ENCODE measurements around the gene SEMA5B.
A peak's percentile ranks its signal among the peaks of the same experiment; 100 is the strongest.

The SEMA5B gene

DNA sequence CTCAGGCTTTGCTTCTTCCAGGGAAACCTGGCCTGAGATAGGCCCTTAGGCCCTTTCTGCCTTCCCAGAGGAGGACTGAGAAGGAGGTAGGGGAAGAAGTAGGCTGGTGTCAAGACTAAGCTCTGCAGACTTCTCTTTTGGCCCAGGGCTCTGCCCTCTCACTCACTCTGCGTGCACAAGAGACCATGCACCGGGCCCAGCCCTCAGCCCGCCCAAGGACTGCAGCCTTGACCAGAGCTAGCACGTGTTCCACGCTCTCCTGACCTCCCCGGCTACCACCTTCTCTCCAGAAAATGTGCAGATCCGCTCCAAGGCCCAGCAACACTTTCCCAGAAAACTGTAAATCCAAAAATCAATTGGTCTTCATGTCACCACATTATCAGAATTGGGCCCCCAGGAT, 59.8 kb downstream of the SEMA5B start:
- no peak for DNase-seq

DNA sequence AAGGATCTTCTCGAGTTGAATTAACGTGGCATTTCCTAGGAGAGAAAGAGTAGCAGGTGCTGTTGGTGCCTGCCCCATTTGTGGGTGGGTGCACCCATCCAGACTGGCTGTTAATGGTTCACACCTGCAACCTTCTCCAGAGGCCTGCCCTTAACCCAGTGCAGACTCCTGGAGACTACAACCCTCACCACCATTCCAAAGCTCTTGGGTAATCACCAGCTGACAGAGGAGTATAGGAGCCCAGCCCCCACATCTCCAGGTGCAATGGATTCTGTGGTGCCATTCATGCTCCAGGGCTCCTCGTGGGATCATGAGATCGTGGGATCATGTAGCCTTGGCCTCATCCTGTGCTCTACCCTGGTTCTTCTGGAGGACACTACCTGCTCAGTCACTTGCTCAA, 60.2 kb downstream of the SEMA5B start:
- DNase-seq, result no peak

DNA sequence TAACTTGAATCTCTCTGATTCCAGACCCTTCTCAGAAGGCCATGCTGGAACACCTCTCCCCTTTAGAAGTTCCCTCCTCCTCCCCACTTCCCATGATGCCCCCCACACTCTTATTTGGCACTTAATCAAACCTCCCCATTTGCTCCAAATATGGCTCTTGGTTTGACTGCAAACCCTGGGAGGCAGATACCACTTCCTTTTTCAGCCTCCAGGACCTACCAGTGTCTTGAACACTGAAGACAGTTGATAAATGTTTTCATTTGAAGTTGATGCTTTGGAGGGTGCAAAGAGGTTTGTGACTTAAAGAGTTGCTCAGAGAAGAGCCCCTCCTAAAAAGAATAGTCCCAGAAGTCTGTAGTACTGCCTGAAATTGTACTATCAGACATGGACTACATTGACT, 61.5 kb downstream of the SEMA5B start:
- no peak for DNase-seq

DNA sequence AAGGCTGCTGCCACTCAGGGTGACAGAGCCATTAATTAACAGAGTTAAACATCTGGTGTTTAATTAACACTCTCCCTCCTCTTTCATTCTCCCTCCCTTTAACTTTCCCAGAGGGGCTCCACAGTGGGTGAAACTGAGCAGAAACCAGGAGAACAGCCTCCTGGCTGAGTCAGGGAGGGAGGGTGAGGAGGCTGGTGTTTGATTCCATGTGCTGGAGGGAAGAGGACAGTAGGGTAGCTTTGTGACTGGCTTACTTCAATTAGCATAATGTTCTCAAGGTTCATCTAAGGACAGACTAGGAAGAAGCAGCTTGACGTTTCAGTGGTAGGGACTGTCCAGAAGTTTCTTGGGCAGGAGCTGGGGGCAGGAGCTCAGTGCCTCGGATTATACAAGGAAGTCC, 62.8 kb downstream of the SEMA5B start:
- no peak for DNase-seq

DNA sequence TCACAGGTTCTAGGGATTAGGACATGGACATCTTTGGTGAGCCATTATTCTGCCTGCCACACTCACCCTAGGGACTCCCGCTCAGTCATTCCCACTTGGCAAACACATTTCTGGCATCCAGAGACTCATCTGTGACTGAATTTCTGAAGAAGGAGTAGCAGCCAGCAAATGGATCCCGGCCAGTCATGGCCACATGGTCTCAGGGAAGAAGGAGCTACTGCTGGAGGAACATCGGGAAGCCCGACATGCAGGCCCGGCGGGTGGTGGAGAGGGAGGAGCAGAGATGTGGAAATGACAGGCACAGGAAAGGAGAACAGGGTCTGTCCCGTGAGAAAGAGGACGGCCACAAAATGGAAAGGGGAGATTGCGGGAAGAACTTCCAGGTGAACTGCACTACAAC, 65.4 kb downstream of the SEMA5B start:
- DNase-seq, result no peak

DNA sequence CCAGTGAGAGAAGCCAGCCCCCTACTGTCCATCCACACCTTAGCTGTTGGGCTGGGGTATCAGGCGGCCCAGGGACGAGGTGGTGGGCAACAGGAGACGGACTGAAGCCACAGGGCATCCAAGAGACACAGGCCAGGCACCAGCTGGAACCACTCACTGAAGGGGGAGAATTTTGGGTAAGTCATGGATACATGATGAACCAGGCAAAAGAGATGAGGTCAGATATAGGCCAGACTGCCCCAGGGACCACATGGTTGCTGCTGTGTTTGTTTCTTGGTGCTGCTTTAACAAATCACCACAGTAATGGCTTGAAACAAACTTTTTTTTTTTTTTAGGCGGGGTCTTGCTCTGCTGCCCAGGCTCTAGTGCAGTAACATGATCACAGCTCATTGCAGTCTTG, 66.4 kb downstream of the SEMA5B start:
- DNase-seq, result no peak

DNA sequence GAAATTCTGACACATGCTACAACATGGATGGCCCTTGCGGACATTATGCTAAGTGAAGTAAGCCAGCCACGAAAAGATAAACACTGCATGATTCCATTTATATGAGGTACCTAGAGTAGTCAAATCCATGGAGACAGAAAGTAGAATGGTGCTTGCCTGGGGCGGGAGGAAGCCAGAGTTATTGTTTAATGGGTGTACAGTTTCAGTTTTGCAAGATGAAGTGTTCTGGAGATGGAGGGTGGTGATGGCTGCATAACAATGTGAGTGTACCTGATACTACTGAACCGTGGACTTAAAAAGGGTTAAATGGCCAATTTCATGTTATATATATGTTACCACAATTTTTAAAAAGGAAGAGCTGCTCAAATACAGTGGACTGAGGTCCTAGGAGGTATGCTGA, 66.9 kb downstream of the SEMA5B start:
- no peak for DNase-seq

DNA sequence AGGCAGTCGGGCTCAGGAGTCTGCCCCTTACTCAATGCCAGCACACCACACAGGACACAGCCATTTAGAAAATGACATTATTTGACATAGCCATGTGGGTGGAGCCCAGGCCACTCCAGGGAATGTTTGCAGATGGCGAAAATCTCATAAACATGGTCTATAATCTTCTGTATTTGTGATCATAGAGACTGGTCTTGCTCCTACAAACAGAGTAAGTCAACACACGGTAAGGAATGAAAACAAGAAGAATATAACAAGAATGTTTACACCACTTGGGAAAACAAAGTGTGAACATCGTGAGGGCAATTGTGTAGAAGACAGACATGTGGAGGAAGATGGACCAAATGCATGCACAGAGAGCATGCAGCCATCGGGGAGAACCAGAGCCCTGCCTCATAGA, 68.2 kb downstream of the SEMA5B start:
- DNase-seq, result no peak

DNA sequence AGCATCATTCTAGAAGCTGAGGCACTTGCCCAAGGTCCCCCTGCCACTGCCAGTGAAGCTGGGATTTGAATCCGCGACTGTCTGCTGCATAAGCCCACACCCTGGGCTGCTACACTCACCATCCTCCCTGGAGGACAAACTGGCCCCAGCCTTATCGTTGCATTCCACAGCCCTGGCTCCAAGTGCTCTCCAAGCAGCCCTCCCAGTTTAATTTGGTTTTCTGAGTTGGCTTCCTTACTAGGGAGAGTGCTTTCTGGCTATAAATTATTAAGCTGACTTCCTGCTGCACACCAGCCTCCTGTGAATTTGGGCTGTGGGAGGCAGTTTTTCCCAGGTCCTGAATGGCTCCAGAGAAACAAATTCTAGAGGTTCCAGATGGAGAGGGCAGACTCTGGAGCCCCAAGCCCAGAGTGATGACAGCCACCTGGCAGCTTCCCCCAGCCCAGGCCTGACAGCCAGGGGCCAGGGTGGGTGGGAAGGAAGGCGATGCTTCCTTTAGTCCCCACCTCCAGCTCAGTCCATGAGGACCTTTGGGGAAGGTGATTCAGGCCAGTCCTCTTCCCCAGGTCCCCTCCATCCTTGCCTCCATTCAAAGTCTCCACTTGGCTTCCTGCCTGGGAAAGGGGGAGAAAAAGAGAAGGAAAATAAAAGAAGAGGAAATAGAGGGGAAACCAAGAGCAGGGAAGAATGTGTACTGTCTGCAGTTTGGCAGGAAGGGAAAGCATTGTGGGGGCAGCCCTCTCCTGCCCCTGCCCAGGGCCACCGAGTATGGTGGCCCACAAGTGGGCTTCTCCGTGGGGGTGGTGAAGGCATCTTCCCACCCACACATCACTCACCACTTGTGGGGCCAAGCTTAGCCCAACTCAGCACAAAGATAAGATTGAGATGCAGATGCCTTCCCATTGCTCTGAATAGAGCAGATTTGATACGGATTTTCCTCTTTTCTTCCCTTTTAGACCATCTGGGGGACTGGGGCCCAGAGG, 69.6 kb downstream of the SEMA5B start:
- no peak for DNase-seq

DNA sequence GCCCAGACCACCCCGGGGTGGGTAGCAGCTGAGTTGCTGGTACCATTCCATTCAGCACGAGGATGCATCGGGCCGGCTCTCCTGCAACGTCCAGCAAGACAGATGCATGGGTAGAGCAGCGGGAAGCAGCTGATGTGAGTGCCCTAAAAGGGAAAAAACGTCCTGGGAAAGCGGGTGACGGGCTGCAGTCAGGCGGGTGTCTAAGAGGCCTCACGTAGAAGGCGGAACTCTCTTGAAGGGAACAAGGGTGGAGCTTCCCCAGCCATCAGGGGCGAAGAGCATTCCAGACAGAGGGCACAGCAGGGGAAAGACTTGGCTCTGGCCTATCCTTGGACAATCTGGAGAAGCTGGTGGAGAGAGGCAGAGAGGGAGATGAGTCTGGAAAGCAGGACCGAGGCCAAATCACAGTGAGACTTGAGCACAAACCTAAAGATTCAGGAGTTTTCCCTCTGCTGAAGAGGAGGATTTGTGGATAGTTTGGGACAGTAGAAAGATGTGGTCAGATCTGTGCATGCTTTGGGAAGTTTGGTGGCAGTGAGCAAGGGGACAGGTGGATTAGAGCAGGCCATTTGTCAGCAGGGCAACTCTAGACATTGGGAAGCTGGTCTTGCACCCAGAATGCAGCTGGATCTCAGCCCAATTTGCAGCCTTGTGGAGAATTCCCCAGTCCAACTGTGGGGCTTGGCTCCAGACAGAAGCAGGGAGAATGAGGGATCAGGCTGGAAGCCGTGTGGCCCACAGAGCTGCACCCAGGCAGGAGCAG, 70.7 kb downstream of the SEMA5B start:
- no peak for DNase-seq

DNA sequence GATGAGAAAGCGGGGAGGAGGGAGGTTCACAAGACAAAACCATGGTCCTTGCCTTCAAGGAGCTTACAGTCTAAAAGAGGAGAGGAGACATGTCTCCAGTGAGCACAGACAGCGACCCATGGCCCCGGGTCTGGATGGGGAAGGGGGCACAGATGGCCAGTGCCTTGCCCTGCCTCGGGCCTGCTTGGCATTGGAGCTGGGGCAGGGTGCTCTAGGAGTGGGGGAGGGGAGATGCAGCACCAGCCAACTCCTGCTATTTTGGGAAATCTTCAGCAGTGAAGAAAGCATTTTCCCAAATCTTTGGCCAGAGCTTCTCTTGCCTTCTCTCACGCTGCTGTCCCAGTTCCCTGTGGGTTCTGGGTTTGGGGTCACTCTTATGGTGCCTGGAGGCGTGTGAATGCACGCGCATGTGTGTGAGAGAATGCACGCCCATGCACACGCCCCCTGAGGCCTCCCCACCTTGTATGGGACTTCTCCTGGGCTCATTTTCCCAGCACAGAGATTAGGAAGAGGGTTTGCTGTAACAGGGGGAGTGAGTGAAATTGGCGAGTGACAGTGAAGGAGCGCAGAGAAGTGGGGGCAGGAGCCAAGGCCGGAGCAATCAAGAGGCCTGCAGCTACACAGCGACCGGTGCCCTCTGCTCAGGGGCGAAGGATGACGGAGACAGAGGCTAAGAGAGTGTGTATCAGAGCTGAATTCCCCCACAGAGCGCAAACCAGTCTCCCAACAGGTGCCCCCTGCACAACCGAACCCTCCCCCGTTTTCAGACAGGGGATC, 71.5 kb downstream of the SEMA5B start:
- no peak for DNase-seq

DNA sequence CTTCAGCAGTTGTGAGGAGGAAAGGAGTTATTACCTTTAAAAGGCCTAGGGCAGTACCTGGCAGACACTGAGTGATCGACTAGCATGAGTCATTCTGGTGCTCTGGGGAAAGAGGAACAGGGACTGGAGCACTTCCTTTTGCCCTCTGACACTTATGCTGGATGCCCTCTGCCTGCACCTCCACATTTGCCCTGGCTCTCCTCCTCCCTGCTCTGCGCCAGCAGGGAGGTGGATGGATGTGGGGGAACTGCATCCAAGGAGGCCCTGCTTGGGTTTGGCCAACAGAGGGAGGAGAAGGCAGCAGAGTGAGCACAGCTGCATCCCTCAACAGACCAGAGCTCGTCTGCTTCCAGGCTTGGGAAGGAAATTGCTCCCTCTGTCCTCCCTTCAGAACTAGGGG, 75.0 kb downstream of the SEMA5B start:
- DNase-seq, result no peak

DNA sequence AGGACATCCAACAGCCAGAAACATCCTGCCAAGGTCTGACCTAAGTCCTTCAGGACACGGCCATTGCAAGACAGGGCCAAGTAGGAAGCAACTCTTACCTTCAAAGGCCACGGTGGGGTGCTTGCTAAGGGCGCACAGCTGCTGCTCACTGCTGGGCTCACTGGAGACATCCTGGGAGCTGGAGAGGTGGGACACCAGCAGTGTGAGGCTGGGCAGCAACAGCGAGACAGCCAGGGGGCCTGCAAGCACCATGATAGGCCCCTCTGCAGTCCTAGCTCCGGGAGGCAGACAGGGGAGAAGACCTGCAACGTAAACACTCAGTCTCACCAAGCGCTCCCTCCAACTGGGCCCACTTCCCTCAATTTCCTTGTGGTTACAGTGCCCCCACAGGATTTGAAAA, 79.2 kb downstream of the SEMA5B start:
- no peak for DNase-seq

DNA sequence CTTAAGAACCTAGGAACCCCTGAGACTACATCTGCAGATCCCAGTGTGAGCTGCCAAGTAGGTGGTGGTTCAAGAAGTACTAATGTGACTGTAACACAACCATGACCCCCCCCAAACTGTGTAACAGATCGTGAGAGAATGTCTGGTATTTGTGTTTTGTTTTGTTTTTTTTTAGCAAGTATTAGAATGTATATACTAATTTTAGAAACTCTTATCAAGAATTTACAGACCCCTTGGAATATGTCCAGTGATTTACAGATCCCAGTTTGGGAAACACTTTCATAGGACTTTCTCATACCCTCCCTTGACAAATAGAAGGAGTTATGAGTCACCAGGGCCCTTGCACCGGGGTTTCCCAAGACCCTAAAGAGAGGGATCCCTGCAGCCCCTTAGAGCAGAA, 79.8 kb downstream of the SEMA5B start:
- no peak for DNase-seq

DNA sequence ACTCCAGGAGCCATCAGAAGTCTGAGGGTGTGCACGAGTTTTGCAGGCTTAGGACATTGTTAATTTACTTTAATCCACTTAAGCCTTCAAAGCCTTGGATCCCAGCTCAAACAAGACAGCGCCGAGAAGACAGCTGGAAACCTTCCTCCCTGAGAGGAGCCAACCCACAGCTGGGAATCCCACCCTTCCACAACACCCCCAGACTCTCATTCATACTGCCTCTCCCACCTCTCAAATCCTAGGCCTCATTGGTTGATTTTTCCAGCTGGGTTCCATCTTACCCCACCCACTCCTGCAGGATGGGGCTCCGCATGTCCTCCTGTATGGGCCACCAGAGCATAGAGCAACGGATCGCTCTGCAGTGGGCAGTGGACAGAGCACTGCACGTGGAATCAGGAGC, 80.4 kb downstream of the SEMA5B start:
- no peak for DNase-seq

DNA sequence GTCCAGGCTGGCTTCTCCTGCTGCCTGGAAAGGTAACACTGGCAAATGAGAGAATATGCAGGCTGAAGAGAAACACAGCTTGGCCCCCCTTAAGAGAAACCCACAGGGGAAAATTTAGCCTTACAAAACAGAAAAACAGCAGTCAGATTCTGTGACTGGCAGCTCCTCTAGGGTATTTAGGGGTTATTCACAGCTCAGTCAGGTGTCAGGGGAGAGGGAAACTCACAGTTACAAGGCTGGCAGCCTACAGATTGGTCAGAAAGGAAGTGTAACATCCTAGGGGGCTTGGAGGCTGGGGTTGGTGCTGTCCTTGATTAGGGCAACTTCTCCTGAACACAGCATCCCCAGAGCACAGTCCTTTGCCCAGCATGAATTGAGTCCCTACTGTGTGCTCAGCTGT, 81.4 kb downstream of the SEMA5B start:
- no peak for DNase-seq

DNA sequence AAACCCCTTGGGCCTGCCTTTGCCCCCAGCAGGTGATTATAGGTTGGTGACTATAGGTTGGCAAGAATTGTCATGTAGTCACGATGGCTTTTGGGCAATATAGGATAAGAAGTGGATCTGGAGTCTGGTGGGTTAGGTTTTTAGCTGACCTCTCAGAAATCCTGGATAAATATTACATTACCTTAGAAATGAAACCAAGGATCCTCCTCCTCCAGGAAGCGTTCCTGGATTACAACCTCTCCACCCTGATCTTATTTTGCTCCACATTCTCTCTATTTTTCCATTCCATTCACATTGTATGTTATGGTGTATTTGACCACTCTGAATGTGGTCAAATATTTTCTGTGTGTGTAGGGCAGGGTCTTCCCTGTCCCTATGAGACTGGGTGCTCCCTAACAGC, 82.3 kb downstream of the SEMA5B start:
- no peak for DNase-seq

DNA sequence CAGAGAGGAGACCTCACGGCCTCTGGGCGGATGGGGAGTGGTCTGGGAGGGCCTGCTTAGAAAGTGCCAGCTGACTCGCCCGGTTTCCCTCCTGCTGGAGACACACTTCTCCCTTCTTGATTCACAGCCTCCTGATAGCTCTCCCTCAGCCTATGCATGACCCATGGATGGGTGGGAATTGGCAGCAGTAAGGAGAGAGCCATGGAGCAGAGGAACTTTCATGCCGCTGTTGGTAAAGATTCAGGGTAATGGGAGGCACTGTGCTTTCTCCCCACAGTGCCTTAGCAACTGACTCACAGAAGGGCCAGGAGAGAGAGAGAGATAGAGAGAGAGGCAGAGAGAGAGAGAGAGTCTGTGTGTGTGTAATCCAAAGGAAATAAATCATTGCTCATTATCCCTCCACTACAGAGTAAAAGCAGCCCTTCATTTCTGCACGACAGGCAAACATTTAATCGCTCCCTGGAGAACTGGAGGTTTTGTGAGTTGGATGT, 82.8 kb downstream of the SEMA5B start:
- DNase-seq, result no peak

DNA sequence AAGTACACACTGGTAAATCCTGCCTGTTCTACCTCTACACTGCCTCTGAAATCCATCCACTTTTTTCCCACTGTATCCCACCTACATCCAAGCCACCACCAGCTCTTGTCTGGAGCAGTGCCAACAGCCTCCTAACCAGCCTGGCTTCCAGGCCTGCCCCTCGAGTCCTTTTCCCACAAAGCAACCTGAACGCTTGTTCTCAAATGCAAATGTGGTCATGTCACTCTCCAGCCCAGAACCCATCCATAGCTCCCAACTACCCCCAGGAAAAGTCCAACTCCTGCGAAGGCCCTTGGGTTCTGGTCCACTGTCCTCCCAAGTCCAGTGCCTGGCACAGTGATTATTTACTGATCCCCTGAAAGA, 83.8 kb downstream of the SEMA5B start:
- DNase-seq, result no peak

DNA sequence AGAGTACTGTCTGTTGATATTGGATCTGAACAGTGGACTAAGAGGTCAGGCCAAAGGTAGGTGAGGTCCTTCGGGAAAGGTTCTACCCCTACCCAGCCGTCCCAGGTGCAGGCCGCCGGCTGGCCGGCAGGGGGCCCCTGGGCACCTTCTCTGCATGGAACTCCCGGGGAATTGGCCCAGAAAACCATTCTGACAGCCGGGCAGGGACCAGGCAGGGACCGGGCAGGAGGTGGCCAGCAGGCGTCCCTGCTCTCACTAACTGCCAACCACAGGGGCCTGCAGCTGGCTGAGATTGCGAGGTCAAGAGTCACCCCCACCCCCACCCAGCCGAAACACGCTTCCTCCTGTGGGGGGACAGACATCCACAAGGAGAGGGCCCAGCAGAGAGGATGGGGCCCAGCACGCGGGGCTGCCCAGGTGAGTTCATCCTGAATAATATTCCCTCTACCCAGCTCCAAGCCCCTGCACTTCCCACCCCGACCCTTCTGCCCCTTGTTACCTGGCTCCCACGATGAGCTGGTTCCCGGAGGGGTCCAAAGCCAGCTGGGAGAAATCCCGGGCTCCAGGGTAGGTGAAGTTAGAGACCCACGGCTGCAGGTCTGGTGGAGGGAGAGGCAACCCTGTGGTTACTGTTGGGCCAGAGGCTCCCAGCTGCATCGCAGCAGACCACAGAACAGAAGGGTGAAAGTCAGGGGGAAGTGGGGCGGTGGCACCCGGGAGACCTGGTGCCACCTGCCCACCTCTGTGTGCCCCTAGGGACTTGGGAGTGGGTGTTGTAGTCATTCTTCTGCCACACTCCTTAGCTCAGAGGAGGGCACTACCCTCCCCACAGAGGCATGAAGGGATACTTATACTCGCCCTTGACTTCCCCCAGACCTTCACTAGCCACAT, 84.4 kb downstream of the SEMA5B start:
- DNase-seq, result peak; percentile 11

DNA sequence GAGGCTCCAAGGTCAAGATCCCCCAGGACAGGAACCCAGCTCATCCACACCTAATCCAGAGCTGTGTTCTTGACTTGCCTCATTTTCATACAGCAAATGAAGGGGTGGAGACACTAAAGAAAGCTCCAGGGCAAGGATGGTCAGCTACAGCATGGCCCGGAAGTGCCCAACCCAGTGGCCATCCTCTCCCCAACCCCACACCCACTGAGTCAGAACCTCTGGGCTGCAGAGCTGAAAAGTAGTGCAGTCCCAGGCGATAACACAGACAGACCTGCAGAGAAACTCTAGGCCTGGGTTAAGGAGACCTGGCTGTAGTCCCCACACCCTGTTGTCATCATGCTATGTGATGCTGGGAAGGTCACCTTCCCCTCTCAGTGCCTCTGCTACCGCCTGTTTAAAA, 85.3 kb downstream of the SEMA5B start:
- no peak for DNase-seq

Data from NCI-H1048 (cell line).